ENCODE measurements around the gene ZBTB4. TPM values are rescaled to one million over a fixed set of nuclear protein-coding genes. Genes with fewer than 3 reads are reported as not detected.
A peak's percentile ranks its signal among the peaks of the same experiment; 100 is the strongest.

The ZBTB4 gene
- polyA plus RNA-seq, 1 donor from 2014 or later, result 8.0 TPM

GRCh38 chr17:7439462-7440112 is 39.8 kb downstream of the ZBTB4 start, which contains the start of gene FGF11:
FGF11 (plus strand) TSS chr17:7439512; CDS start chr17:7439621, 109 bp downstream.
- H3K79me2 ChIP-seq (replicated peaks; ENCODE audit: insufficient read depth, low read length), result no peaks in the 10 kb centered on the region
- peak within 1 kb of the TSS; percentile 85 for H3K4me3 ChIP-seq (ENCODE audit: low read length)
- no peaks in the 10 kb centered on the region for H3K9me2 ChIP-seq (ENCODE audit: insufficient read depth, low read length)
- no peaks in the 10 kb centered on the region for H3K36me3 ChIP-seq (ENCODE audit: insufficient read depth, low read length)
- H3K9me3 ChIP-seq (ENCODE audit: low read length), result no peaks in the 10 kb centered on the region
- H3K27me3 ChIP-seq (ENCODE audit: insufficient read depth, low read depth, low read length), result peaks cover 43% of the 10 kb centered on the region
- peak within 1 kb of the TSS; percentile 47 for H2AFZ ChIP-seq (ENCODE audit: low read depth, low read length)
- peak; percentile 6 for TF ChIP-seq MXI1 (conservative IDR thresholded peaks at IDR 0.05; ENCODE audit: poor library complexity, severe bottlenecking)
- TF ChIP-seq EP300 (conservative IDR thresholded peaks at IDR 0.05; ENCODE audit: poor library complexity, severe bottlenecking), result no peak
- no peak for TF ChIP-seq RAD21 (conservative IDR thresholded peaks at IDR 0.05)
- peak within 1 kb of the TSS; percentile 89 for H3K4me2 ChIP-seq (ENCODE audit: low read length)
- no peaks in the 10 kb centered on the region for H4K20me1 ChIP-seq (ENCODE audit: insufficient read depth)
- H3K9ac ChIP-seq (ENCODE audit: low read length), result peak within 1 kb of the TSS; percentile 97
- H3K27ac ChIP-seq (ENCODE audit: low read length), result peak within 1 kb of the TSS; percentile 99
- peaks cover 4% of the 10 kb centered on the region for H3F3A ChIP-seq (ENCODE audit: insufficient read depth, low read length, poor library complexity, severe bottlenecking)

GRCh38 chr17:7438656-7439460 is 40.6 kb downstream of the ZBTB4 start:
- H3K4me3 ChIP-seq (ENCODE audit: low read length), result peak overlapping the region; percentile 85
- TF ChIP-seq POLR2AphosphoS5 (IDR thresholded peaks at IDR 0.05) (no peak), RAD21 (conservative IDR thresholded peaks at IDR 0.05) (no peak), EZH2 (IDR thresholded peaks at IDR 0.05; ENCODE audit: borderline replicate concordance, insufficient read depth, low read length, poor library complexity, severe bottlenecking) (no peak)
- H3K9ac ChIP-seq (ENCODE audit: low read length), result peak overlapping the region; percentile 97
- no peaks in the 10 kb centered on the region for H4K20me1 ChIP-seq (ENCODE audit: insufficient read depth)
- peak overlapping the region; percentile 27 for H3K4me2 ChIP-seq (ENCODE audit: low read length)
- H3K79me2 ChIP-seq (replicated peaks; ENCODE audit: insufficient read depth, low read length), result no peaks in the 10 kb centered on the region
- no peaks in the 10 kb centered on the region for H3K36me3 ChIP-seq (ENCODE audit: insufficient read depth, low read length)
- H3K9me2 ChIP-seq (ENCODE audit: insufficient read depth, low read length), result no peaks in the 10 kb centered on the region
- no peak overlapping the region for H2AFZ ChIP-seq (ENCODE audit: low read depth, low read length)
- peaks cover 4% of the 10 kb centered on the region for H3F3A ChIP-seq (ENCODE audit: insufficient read depth, low read length, poor library complexity, severe bottlenecking)
- H3K27ac ChIP-seq (ENCODE audit: low read length), result peak overlapping the region; percentile 99
- H3K9me3 ChIP-seq (ENCODE audit: low read length), result no peaks in the 10 kb centered on the region
- peaks cover 43% of the 10 kb centered on the region for H3K27me3 ChIP-seq (ENCODE audit: insufficient read depth, low read depth, low read length)

DNA sequence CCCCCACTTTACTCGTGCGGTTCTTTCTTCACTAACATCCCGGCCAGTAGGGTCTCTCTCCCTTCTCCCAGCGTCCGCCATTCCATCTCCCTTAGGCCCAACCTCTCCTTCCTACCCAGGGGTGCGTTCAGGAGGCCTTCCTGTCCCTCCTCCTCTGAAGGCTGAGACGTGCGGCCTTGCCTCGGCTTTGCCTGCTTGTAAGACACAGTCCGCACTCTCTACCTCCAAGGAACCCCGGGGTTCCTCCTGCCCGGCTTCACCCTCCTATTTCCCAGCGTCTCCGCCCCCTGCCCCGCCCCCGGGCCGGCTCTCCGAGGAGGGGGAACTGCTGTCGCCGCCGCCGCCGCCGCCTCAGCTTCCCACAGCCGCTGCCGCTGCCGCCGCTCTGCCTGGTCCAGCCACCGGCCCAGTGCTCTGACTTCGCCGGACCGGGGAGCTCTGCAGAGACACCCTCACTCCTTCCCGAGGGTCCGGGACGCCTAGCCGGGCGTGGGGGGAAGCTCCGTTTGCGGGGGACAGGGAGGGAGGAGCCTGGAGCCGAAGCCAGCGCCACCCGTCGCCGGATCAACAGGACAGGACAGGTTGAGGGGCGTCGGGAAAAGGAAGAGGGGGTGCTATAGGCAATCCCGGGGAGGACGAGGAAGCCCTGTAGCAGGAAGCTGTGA is 41.3 kb downstream of the ZBTB4 start:
- Histone ChIP-seq H3K4me3 (ENCODE audit: low read length) (peak overlapping the region; percentile 85), H3K36me3 (ENCODE audit: insufficient read depth, low read length) (no peaks in the 10 kb centered on the region), H2AFZ (ENCODE audit: low read depth, low read length) (no peak overlapping the region), H3K9me2 (ENCODE audit: insufficient read depth, low read length) (no peaks in the 10 kb centered on the region), H3K27ac (ENCODE audit: low read length) (no peak overlapping the region), H3K4me2 (ENCODE audit: low read length) (peak overlapping the region; percentile 14), H3K9me3 (ENCODE audit: low read length) (no peaks in the 10 kb centered on the region), H4K20me1 (ENCODE audit: insufficient read depth) (no peaks in the 10 kb centered on the region), H3K27me3 (ENCODE audit: insufficient read depth, low read depth, low read length) (peaks cover 43% of the 10 kb centered on the region), H3F3A (ENCODE audit: insufficient read depth, low read length, poor library complexity, severe bottlenecking) (peaks cover 4% of the 10 kb centered on the region), H3K9ac (ENCODE audit: low read length) (peak overlapping the region; percentile 97), H3K79me2 (replicated peaks; ENCODE audit: insufficient read depth, low read length) (no peaks in the 10 kb centered on the region)
- TF ChIP-seq, protein P1, sequence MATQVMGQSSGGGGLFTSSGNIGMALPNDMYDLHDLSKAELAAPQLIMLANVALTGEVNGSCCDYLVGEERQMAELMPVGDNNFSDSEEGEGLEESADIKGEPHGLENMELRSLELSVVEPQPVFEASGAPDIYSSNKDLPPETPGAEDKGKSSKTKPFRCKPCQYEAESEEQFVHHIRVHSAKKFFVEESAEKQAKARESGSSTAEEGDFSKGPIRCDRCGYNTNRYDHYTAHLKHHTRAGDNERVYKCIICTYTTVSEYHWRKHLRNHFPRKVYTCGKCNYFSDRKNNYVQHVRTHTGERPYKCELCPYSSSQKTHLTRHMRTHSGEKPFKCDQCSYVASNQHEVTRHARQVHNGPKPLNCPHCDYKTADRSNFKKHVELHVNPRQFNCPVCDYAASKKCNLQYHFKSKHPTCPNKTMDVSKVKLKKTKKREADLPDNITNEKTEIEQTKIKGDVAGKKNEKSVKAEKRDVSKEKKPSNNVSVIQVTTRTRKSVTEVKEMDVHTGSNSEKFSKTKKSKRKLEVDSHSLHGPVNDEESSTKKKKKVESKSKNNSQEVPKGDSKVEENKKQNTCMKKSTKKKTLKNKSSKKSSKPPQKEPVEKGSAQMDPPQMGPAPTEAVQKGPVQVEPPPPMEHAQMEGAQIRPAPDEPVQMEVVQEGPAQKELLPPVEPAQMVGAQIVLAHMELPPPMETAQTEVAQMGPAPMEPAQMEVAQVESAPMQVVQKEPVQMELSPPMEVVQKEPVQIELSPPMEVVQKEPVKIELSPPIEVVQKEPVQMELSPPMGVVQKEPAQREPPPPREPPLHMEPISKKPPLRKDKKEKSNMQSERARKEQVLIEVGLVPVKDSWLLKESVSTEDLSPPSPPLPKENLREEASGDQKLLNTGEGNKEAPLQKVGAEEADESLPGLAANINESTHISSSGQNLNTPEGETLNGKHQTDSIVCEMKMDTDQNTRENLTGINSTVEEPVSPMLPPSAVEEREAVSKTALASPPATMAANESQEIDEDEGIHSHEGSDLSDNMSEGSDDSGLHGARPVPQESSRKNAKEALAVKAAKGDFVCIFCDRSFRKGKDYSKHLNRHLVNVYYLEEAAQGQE (IDR thresholded peaks at IDR 0.05; ENCODE audit: borderline replicate concordance), result no peak
- TF ChIP-seq, protein P2, sequence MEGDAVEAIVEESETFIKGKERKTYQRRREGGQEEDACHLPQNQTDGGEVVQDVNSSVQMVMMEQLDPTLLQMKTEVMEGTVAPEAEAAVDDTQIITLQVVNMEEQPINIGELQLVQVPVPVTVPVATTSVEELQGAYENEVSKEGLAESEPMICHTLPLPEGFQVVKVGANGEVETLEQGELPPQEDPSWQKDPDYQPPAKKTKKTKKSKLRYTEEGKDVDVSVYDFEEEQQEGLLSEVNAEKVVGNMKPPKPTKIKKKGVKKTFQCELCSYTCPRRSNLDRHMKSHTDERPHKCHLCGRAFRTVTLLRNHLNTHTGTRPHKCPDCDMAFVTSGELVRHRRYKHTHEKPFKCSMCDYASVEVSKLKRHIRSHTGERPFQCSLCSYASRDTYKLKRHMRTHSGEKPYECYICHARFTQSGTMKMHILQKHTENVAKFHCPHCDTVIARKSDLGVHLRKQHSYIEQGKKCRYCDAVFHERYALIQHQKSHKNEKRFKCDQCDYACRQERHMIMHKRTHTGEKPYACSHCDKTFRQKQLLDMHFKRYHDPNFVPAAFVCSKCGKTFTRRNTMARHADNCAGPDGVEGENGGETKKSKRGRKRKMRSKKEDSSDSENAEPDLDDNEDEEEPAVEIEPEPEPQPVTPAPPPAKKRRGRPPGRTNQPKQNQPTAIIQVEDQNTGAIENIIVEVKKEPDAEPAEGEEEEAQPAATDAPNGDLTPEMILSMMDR (IDR thresholded peaks at IDR 0.05; ENCODE audit: poor library complexity, severe bottlenecking), result peak; percentile 17
- no peak for TF ChIP-seq RAD21 (conservative IDR thresholded peaks at IDR 0.05)
- TF ChIP-seq POLR2AphosphoS5 (IDR thresholded peaks at IDR 0.05), result no peak
- TF ChIP-seq SMC3 (conservative IDR thresholded peaks at IDR 0.05; ENCODE audit: poor library complexity), result no peak
- no peak for TF ChIP-seq MXI1 (conservative IDR thresholded peaks at IDR 0.05; ENCODE audit: poor library complexity, severe bottlenecking)
- TF ChIP-seq EZH2 (IDR thresholded peaks at IDR 0.05; ENCODE audit: borderline replicate concordance, insufficient read depth, low read length, poor library complexity, severe bottlenecking), result peak; percentile 36
- TF ChIP-seq EP300 (conservative IDR thresholded peaks at IDR 0.05; ENCODE audit: poor library complexity, severe bottlenecking), result no peak
- no peak for TF ChIP-seq TAF1 (IDR thresholded peaks at IDR 0.05; ENCODE audit: low read depth)

Data from neural cell (in vitro differentiated cells).